MCF 10A (cell line): ENCODE measurements around the gene NTRK2. TPM values are rescaled to one million over a fixed set of nuclear protein-coding genes. Genes with fewer than 3 reads are reported as not detected.

ENCODE experiments used
- BruUV-seq: library from RNA; stranded (reverse); fragments of 400-500 nt; replicated peaks from 2 replicates; lab custom pipeline; 2021; lab: Mats Ljungman, UMichigan
- CTCF ChIA-PET: fragments of 300-600 bp; sonication (Branson Sonifier 250); formaldehyde crosslinking; extraction: SDS; loops from one replicate; lab custom pipeline; 2021; ENCODE audit warnings: antibody characterized with exemption, inconsistent platforms; lab: Yijun Ruan, JAX
- POLR2A ChIA-PET: fragments of 300-600, 350-650 bp; sonication (Branson Sonifier 250); formaldehyde crosslinking; extraction: SDS; loops from one replicate; lab custom pipeline; 2020; ENCODE audit warnings: antibody characterized with exemption, inconsistent platforms; lab: Yijun Ruan, JAX
- DNase-seq: peaks from one replicate; pipeline ENCODE4 v3.0.0-alpha.2; 2018; ENCODE audit not compliant: unreplicated experiment
- H3K27ac Mint-ChIP-seq: one replicate; pipeline ENCODE4 v1.8.0; 2022; ENCODE audit warnings: mild to moderate bottlenecking, low read depth, mixed read lengths; ENCODE audit not compliant: unreplicated experiment
- H3K27me3 Mint-ChIP-seq: one replicate; pipeline ENCODE4 v1.8.0; 2022; ENCODE audit warnings: mixed read lengths; ENCODE audit not compliant: insufficient read depth, unreplicated experiment
- H3K36me3 Mint-ChIP-seq: one replicate; pipeline ENCODE4 v1.8.0; 2022; ENCODE audit warnings: mild to moderate bottlenecking, moderate library complexity, mixed read lengths; ENCODE audit not compliant: insufficient read depth, unreplicated experiment
- H3K4me1 Mint-ChIP-seq: one replicate; pipeline ENCODE4 v1.8.0; 2022; ENCODE audit warnings: mixed read lengths; ENCODE audit not compliant: insufficient read depth, unreplicated experiment
- H3K4me3 Mint-ChIP-seq: one replicate; pipeline ENCODE4 v1.8.0; 2022; ENCODE audit warnings: mild to moderate bottlenecking, moderate library complexity, mixed read lengths; ENCODE audit not compliant: unreplicated experiment
- H3K9me3 Mint-ChIP-seq: one replicate; pipeline ENCODE4 v1.8.0; 2022; ENCODE audit warnings: mixed read lengths; ENCODE audit not compliant: unreplicated experiment
- CTCF ChIP-seq: fragments of 200-600 bp; IDR thresholded peaks from one replicate; pipeline ENCODE4 v1.8.0; 2022; ENCODE audit warnings: antibody characterized with exemption, mild to moderate bottlenecking; ENCODE audit not compliant: unreplicated experiment
- intact Hi-C: fragments of 100-400 bp; cut with micrococcal nuclease; formaldehyde crosslinking; loops from 2 replicates; pipeline ENCODE4 v1.14.1; 2022
- total RNA-seq: library from RNA; stranded (reverse); gene quantifications from 2 replicates; pipeline ENCODE4 v1.2.3, GENCODE V29; 2022

The NTRK2 gene
- total RNA-seq, 1 experiment from 2014 or later = not detected

GRCh38 chr9:84900421-84900820, 230.9 kb downstream of the NTRK2 start:
- DNase-seq = no peak
- no peak overlapping the region for H3K27ac Mint-ChIP-seq
- no peaks in the 10 kb centered on the region for H3K36me3 Mint-ChIP-seq
- TF ChIP-seq CTCF = no peak
- H3K9me3 Mint-ChIP-seq = no peaks in the 10 kb centered on the region
- peaks cover 22% of the 10 kb centered on the region for H3K27me3 Mint-ChIP-seq
- ChIA-PET CTCF (no interaction called here), POLR2A (no interaction called here)
- no peaks in the 10 kb centered on the region for H3K4me1 Mint-ChIP-seq
- no peak overlapping the region for H3K4me3 Mint-ChIP-seq
- no TSS peak for BruUV-seq
- intact Hi-C loops = no loop called here

- no peak for TF ChIP-seq CTCF
- H3K36me3 Mint-ChIP-seq = no peaks in the 10 kb centered on the region
- BruUV-seq = no TSS peak
- POLR2A ChIA-PET = interaction anchor here (0.6 to 1.2 kb wide), 4 partner anchors 8 to 89 kb away, joined by 3 read pairs; no protein-coding TSS in a partner anchor
- intact Hi-C loops = no loop called here
- H3K9me3 Mint-ChIP-seq = no peaks in the 10 kb centered on the region
- H3K4me3 Mint-ChIP-seq = no peak overlapping the region
- CTCF ChIA-PET = no interaction called here
- peaks cover 35% of the 10 kb centered on the region for H3K27me3 Mint-ChIP-seq
- no peak for DNase-seq
- no peak overlapping the region for H3K27ac Mint-ChIP-seq
- no peaks in the 10 kb centered on the region for H3K4me1 Mint-ChIP-seq
These were observed 234.4 kb downstream of the NTRK2 start for GRCh38 chr9:84903963-84904362.

DNA sequence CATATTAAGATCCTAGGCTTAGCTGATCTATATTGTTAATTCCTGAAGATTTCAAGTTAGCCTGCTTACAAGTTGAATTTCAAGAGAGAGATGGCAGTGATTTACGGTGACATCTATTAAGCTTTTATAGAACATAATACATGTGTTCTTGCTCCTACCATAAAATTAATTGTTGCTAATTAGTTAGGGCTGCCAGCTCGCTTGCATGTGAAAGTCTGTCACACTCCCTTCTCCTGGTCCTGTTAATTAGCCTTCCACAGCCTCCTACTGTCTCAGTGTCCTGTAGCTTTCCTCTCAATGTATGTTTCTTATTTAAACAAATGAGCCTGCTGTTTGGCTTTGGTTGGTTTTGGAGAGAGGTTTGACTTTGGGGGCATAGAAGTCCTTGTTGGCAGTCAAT, 247.2 kb downstream of the NTRK2 start:
- ChIA-PET CTCF (interaction anchor here (1.0 to 1.5 kb wide), 2 partner anchors 21 to 37 kb away, joined by 4 to 7 read pairs; no protein-coding TSS in a partner anchor), POLR2A (interaction anchor here (1.0 kb wide), 1 partner anchor 9 kb away, joined by 4 read pairs; no protein-coding TSS in a partner anchor)
- intact Hi-C loops = no loop called here
- no peak overlapping the region for H3K27ac Mint-ChIP-seq
- DNase-seq = no peak
- H3K4me1 Mint-ChIP-seq = no peaks in the 10 kb centered on the region
- TF ChIP-seq CTCF = no peak
- H3K27me3 Mint-ChIP-seq = no peaks in the 10 kb centered on the region
- no peaks in the 10 kb centered on the region for H3K36me3 Mint-ChIP-seq
- BruUV-seq = no TSS peak
- no peak overlapping the region for H3K4me3 Mint-ChIP-seq
- H3K9me3 Mint-ChIP-seq = no peaks in the 10 kb centered on the region

GRCh38 chr9:84917366-84918070, 248.0 kb downstream of the NTRK2 start:
- no peak for TF ChIP-seq CTCF
- Mint-ChIP-seq H3K4me1 (no peaks in the 10 kb centered on the region), H3K9me3 (no peaks in the 10 kb centered on the region), H3K27ac (no peak overlapping the region), H3K4me3 (no peak overlapping the region), H3K27me3 (no peaks in the 10 kb centered on the region), H3K36me3 (no peaks in the 10 kb centered on the region)
- no peak for DNase-seq
- CTCF ChIA-PET = no interaction called here
- POLR2A ChIA-PET = interaction anchor here (0.7 kb wide), 1 partner anchor 22 kb away, joined by 3 read pairs; no protein-coding TSS in a partner anchor
- BruUV-seq = no TSS peak
- intact Hi-C loops = no loop called here
